Smooth muscle cell (in vitro differentiated cells): ENCODE data around the gene VWA8. TPM values are rescaled to one million over a fixed set of nuclear protein-coding genes. Genes with fewer than 3 reads are reported as not detected.
"Not testable (repeated sequence)": the region's sequence is repeated elsewhere in the genome, so short reads cannot be mapped to it uniquely, and the experiment has no call there.

Source experiments
- DNase-seq: peaks from one replicate; lab custom pipeline; 2025; ENCODE audit not compliant: unreplicated experiment; lab: John Stamatoyannopoulos, UW
- H2AFZ ChIP-seq: fragments of 200-600 bp; sonication (generic); 2 replicates; pipeline ENCODE4 v1.6.0; 2016; ENCODE audit warnings: antibody characterized with exemption, low read depth, mild to moderate bottlenecking
- H3F3A ChIP-seq: fragments of 200-600 bp; sonication (generic); 2 replicates; pipeline ENCODE4 v1.6.0; 2017; ENCODE audit warnings: antibody characterized with exemption, low read depth
- H3K27ac ChIP-seq: fragments of 200-600 bp; sonication (generic); 2 replicates; pipeline ENCODE4 v1.5.1; 2016; ENCODE audit warnings: low read depth, mild to moderate bottlenecking
- H3K27me3 ChIP-seq: fragments of 200-600 bp; sonication (generic); 2 replicates; pipeline ENCODE4 v1.6.1; 2016; ENCODE audit warnings: low read depth, mild to moderate bottlenecking
- H3K36me3 ChIP-seq: fragments of 200-600 bp; sonication (generic); 2 replicates; pipeline ENCODE4 v1.5.1; 2016; ENCODE audit warnings: low read depth
- H3K4me1 ChIP-seq: fragments of 200-600 bp; sonication (generic); 2 replicates; pipeline ENCODE4 v1.5.1; 2016; ENCODE audit warnings: low read depth
- H3K4me2 ChIP-seq: fragments of 200-600 bp; sonication (generic); 2 replicates; pipeline ENCODE4 v1.6.0; 2016; ENCODE audit warnings: mild to moderate bottlenecking
- H3K4me3 ChIP-seq: fragments of 200-600 bp; sonication (generic); 2 replicates; pipeline ENCODE4 v1.5.1; 2016; ENCODE audit warnings: mild to moderate bottlenecking
- H3K79me2 ChIP-seq: fragments of 200-600 bp; sonication (generic); 2 replicates; pipeline ENCODE4 v1.6.0; 2016; ENCODE audit warnings: low read depth, mild to moderate bottlenecking
- H3K9ac ChIP-seq: fragments of 200-600 bp; sonication (generic); 2 replicates; pipeline ENCODE4 v1.6.0; 2016; ENCODE audit warnings: low read depth
- H3K9me3 ChIP-seq: fragments of 200-600 bp; sonication (generic); replicated peaks from 2 replicates; pipeline ENCODE4 v1.5.1; 2016; ENCODE audit warnings: low read depth
- H4K20me1 ChIP-seq: fragments of 200-600 bp; sonication (generic); 2 replicates; pipeline ENCODE4 v1.6.0; 2016; ENCODE audit warnings: low read depth
- whole genome bisulfite sequencing: methylation state at CpG from one replicate; pipeline ENCODE4 v1.1.7; 2016; ENCODE audit warnings: low lambda C conversion rate; 5-methylcytosine and 5-hydroxymethylcytosine counted together
- polyA plus RNA-seq: library from polyadenylated mRNA; unstranded; fragments of >200 nt; fragmentation: Nextera tagmentation; extraction: Ambion mirVana; gene quantifications from 2 replicates; pipeline ENCODE4 v1.2.1, GENCODE V29; 2016
- total RNA-seq: library from RNA; depleted of rRNA; stranded (reverse); fragments of >200 nt; gene quantifications from 2 replicates; pipeline ENCODE4 v1.2.3, GENCODE V29; 2014
- TF ChIP-seq, protein P1 (sequence below): fragments of 200-600 bp; sonication (generic); IDR thresholded peaks from 2 replicates; pipeline ENCODE4 v1.5.1; 2017; ENCODE audit warnings: borderline replicate concordance, mild to moderate bottlenecking, antibody characterized with exemption; ENCODE audit not compliant: insufficient read depth, poor library complexity, severe bottlenecking

The VWA8 gene
- total and polyA plus RNA-seq, 2 experiments from 2014 or later, result 2.6 to 14.4 TPM

DNA sequence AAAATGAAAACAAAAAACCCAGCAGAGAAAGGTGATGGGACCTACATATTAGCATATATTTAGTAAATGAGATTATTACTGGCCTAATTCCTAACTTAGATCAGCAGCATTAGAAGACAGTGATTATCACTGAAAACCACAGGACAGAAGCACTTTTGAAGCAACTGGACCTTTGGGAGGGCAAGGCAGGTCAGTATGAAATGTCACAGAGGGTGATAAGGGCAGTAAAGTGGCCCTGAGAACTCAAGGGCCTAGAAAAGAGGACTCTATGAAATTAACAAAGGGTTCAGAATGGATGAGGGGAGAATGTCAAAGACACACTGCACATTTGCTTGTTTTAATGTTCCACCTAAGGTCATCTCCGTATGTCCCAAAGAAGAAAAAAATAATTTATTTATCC, 148.7 kb downstream of the VWA8 start:
- H3K4me3 ChIP-seq, result no peak overlapping the region
- H3F3A ChIP-seq, result no peaks in the 10 kb centered on the region
- no peaks in the 10 kb centered on the region for H4K20me1 ChIP-seq
- H3K4me1 ChIP-seq, result peaks cover 6% of the 10 kb centered on the region
- H3K9ac ChIP-seq, result no peak overlapping the region
- H3K27me3 ChIP-seq, result no peaks in the 10 kb centered on the region
- H3K36me3 ChIP-seq, result peaks cover 17% of the 10 kb centered on the region
- peaks cover 6% of the 10 kb centered on the region for H3K9me3 ChIP-seq
- 100% methylated on average over 1 of the region's 1 CpG for WGBS
- H3K27ac ChIP-seq, result no peak overlapping the region
- no peak for DNase-seq
- TF ChIP-seq, protein P1, sequence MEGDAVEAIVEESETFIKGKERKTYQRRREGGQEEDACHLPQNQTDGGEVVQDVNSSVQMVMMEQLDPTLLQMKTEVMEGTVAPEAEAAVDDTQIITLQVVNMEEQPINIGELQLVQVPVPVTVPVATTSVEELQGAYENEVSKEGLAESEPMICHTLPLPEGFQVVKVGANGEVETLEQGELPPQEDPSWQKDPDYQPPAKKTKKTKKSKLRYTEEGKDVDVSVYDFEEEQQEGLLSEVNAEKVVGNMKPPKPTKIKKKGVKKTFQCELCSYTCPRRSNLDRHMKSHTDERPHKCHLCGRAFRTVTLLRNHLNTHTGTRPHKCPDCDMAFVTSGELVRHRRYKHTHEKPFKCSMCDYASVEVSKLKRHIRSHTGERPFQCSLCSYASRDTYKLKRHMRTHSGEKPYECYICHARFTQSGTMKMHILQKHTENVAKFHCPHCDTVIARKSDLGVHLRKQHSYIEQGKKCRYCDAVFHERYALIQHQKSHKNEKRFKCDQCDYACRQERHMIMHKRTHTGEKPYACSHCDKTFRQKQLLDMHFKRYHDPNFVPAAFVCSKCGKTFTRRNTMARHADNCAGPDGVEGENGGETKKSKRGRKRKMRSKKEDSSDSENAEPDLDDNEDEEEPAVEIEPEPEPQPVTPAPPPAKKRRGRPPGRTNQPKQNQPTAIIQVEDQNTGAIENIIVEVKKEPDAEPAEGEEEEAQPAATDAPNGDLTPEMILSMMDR, result no peak
- no peak overlapping the region for H3K4me2 ChIP-seq
- no peaks in the 10 kb centered on the region for H3K79me2 ChIP-seq
- no peak overlapping the region for H2AFZ ChIP-seq

DNA sequence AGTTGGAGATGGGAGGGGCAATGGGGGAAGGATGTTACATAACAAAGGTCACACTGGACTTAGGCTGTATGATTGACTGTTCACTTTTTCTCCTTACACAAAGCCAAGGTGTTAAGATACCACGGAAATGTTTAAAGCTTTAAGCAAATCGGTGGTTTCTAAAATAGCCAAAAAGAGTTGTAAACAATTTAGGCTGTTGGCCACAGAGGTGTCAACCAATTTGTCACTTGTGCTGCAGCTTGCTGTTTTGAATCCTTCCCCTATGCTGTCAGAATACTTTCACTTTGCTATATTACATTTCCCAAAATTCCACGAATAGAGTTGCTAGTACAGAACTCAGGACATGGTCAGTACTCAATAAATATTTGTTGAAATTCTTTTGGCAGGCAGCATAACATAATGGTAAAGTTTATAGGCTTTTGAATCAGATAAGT, 149.3 kb downstream of the VWA8 start:
- WGBS, result 90% methylated on average over 3 of the region's 3 CpGs
- no peak overlapping the region for H3K4me2 ChIP-seq
- no peak overlapping the region for H2AFZ ChIP-seq
- no peak overlapping the region for H3K4me3 ChIP-seq
- H3K9ac ChIP-seq, result no peak overlapping the region
- H3K4me1 ChIP-seq, result peaks cover 6% of the 10 kb centered on the region
- H3K27ac ChIP-seq, result no peak overlapping the region
- peaks cover 13% of the 10 kb centered on the region for H3K36me3 ChIP-seq
- no peak for DNase-seq
- no peaks in the 10 kb centered on the region for H3K27me3 ChIP-seq
- H3K79me2 ChIP-seq, result no peaks in the 10 kb centered on the region
- TF ChIP-seq, protein P1, result no peak
- peaks cover 6% of the 10 kb centered on the region for H3K9me3 ChIP-seq
- H4K20me1 ChIP-seq, result no peaks in the 10 kb centered on the region
- no peaks in the 10 kb centered on the region for H3F3A ChIP-seq

- Histone ChIP-seq H3K4me3 (no peak overlapping the region), H2AFZ (no peak overlapping the region), H3K9me3 (no peaks in the 10 kb centered on the region), H3K4me1 (peaks cover 6% of the 10 kb centered on the region), H3K79me2 (no peaks in the 10 kb centered on the region), H3K27me3 (no peaks in the 10 kb centered on the region), H3K36me3 (no peaks in the 10 kb centered on the region), H3F3A (no peaks in the 10 kb centered on the region), H3K9ac (no peak overlapping the region), H3K27ac (no peak overlapping the region), H4K20me1 (no peaks in the 10 kb centered on the region), H3K4me2 (no peak overlapping the region)
- no peak for DNase-seq
- TF ChIP-seq, protein P1, result no peak
- WGBS, result 94% methylated on average over 1 of the region's 1 CpG
These were observed 150.9 kb downstream of the VWA8 start for GRCh38 chr13:41809962-41810361.

DNA sequence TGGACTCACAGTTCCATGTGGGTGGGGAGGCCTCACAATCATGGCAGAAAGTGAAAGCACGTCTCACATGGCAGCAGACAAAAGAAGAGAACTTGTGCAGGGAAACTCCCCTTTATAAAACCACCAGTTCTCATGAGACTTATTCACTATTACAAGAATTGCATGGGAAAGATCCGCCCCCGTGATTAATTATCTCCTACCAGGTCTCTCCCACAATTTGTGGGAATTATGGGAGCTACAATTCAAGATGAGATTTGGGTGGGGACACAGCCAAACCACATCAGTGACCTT, 157.5 kb downstream of the VWA8 start:
- not testable (repeated sequence) for H2AFZ ChIP-seq, H4K20me1 ChIP-seq, H3F3A ChIP-seq, H3K27me3 ChIP-seq, H3K4me3 ChIP-seq, H3K9me3 ChIP-seq, DNase-seq, H3K4me2 ChIP-seq, H3K9ac ChIP-seq, H3K79me2 ChIP-seq, H3K36me3 ChIP-seq, H3K4me1 ChIP-seq
- H3K27ac ChIP-seq, result peak overlapping the region; percentile 53
- WGBS, result 99% methylated on average over 3 of the region's 3 CpGs
